B cell (primary cell): ENCODE results near the gene KRTAP21-1. TPM values are rescaled to one million over a fixed set of nuclear protein-coding genes. Genes with fewer than 3 reads are reported as not detected.

Source experiments
- ATAC-seq: fragments of 200-7000 bp; cut with Tn5 transposase; one replicate; pipeline ENCODE4 v1.10.0; 2021; ENCODE audit warnings: low read depth, mild to moderate bottlenecking, moderate number of reproducible peaks, moderate library complexity
- CTCF ChIA-PET: fragments of 350-600 bp; sonication (Branson Sonifier 250); formaldehyde crosslinking; loops from one replicate; lab custom pipeline; 2021; ENCODE audit warnings: antibody characterized with exemption, inconsistent platforms; lab: Charles Lee
- POLR2A ChIA-PET: fragments of 350-600 bp; sonication (Branson Sonifier 250); formaldehyde crosslinking; loops from one replicate; lab custom pipeline; 2021; ENCODE audit warnings: antibody characterized with exemption; lab: Charles Lee
- DNase-seq: peaks from one replicate; pipeline ENCODE4 v3.0.0; 2013
- H2AFZ ChIP-seq: 2 replicates; pipeline ENCODE4 v1.6.1; 2012; ENCODE audit warnings: mild to moderate bottlenecking, low read depth, low read length; ENCODE audit not compliant: insufficient read depth, poor library complexity, severe bottlenecking
- H3K27ac ChIP-seq, 2 donors: 1 replicate in 1 of 2; 2 replicates in 1 of 2; pipeline ENCODE4 v1.5.1; 2012 to 2013; ENCODE audit warnings: low read length in 2 of 2, mild to moderate bottlenecking in 2 of 2, moderate library complexity in 1 of 2
- H3K27me3 ChIP-seq, 4 experiments: fragments of 200-600 bp in 1 of 4; sonication (generic) in 1 of 4; replicated peaks in 1 of 4; 1 replicate in 2 of 4; 2 replicates in 2 of 4; pipeline versions ENCODE4 v1.6.1 to v1.7.0; 2013 to 2016; ENCODE audit warnings: low read length in 3 of 4, mild to moderate bottlenecking in 2 of 4, mixed read lengths in 1 of 4, moderate library complexity in 1 of 4; ENCODE audit not compliant: insufficient read depth in 4 of 4, control insufficient read depth in 3 of 4; ENCODE audit errors: control extremely low read depth in 1 of 4
- H3K36me3 ChIP-seq, 2 experiments: replicated peaks in 1 of 2; 1 replicate in 1 of 2; 2 replicates in 1 of 2; pipeline versions ENCODE4 v1.6.1 to v1.7.1; 2013; ENCODE audit warnings: low read length in 1 of 2; ENCODE audit not compliant: insufficient read depth in 2 of 2, control insufficient read depth in 1 of 2; ENCODE audit errors: control extremely low read depth in 1 of 2, extremely low read depth in 1 of 2
- H3K4me1 ChIP-seq, 2 donors: fragments of 200-600 bp in 1 of 2; sonication (generic) in 1 of 2; 1 replicate in 1 of 2; 2 replicates in 1 of 2; pipeline versions ENCODE4 v1.5.1 to v1.6.1; 2013 to 2017; ENCODE audit warnings: low read length in 2 of 2; ENCODE audit not compliant: control insufficient read depth in 2 of 2, insufficient read depth in 2 of 2
- H3K4me2 ChIP-seq: replicated peaks from 2 replicates; pipeline ENCODE3; 2012; ENCODE audit warnings: mild to moderate bottlenecking, low read depth, low read length; ENCODE audit not compliant: poor library complexity, severe bottlenecking
- H3K4me3 ChIP-seq, 5 experiments: fragments of 200-600 bp in 1 of 5; sonication (generic) in 1 of 5; 1 replicate in 3 of 5; 2 replicates in 2 of 5; pipeline versions ENCODE4 v1.5.1 to v1.7.0; 2011 to 2016; ENCODE audit warnings: low read length in 4 of 5, mild to moderate bottlenecking in 4 of 5, low read depth in 2 of 5, control low read depth in 1 of 5, moderate library complexity in 1 of 5; ENCODE audit not compliant: insufficient read depth in 1 of 5; ENCODE audit errors: control extremely low read depth in 1 of 5, extremely low read depth in 1 of 5
- H3K79me2 ChIP-seq: fragments of 200-600 bp; sonication (generic); one replicate; pipeline ENCODE4 v1.6.0; 2016; ENCODE audit warnings: low read length; ENCODE audit not compliant: control insufficient read depth, insufficient read depth
- H3K9ac ChIP-seq: fragments of 200-600 bp; sonication (generic); 2 replicates; pipeline ENCODE4 v1.6.1; 2017; ENCODE audit warnings: mild to moderate bottlenecking, low read length, moderate library complexity
- H3K9me3 ChIP-seq, 3 donors: one replicate each; pipeline versions ENCODE4 v1.6.1 to v1.7.1; 2013; ENCODE audit warnings: low read length in 2 of 3; ENCODE audit not compliant: control insufficient read depth in 2 of 3, insufficient read depth in 1 of 3; ENCODE audit errors: control extremely low read depth in 1 of 3
- H4K20me1 ChIP-seq: 2 replicates; pipeline ENCODE4 v1.6.0; 2012; ENCODE audit warnings: mild to moderate bottlenecking, low read length; ENCODE audit not compliant: insufficient read depth, control insufficient read depth, poor library complexity, severe bottlenecking
- H3K27ac Mint-ChIP-seq: one replicate; pipeline ENCODE4 v1.8.0; 2021; ENCODE audit warnings: mixed read lengths
- H3K27me3 Mint-ChIP-seq: one replicate; pipeline ENCODE4 v1.8.0; 2021; ENCODE audit warnings: mixed read lengths
- H3K4me1 Mint-ChIP-seq: one replicate; pipeline ENCODE4 v1.8.0; 2021; ENCODE audit warnings: mixed read lengths
- H3K4me3 Mint-ChIP-seq: one replicate; pipeline ENCODE4 v1.8.0; 2021; ENCODE audit warnings: mixed read lengths
- H3K9me3 Mint-ChIP-seq: one replicate; pipeline ENCODE4 v1.8.0; 2022; ENCODE audit warnings: mixed read lengths; ENCODE audit not compliant: insufficient read depth
- CTCF ChIP-seq: fragments of 200-600 bp; IDR thresholded peaks from one replicate; pipeline ENCODE4 v1.8.0; 2022; ENCODE audit warnings: antibody characterized with exemption, mild to moderate bottlenecking
- EZH2 ChIP-seq: IDR thresholded peaks from 2 replicates; pipeline ENCODE4 v1.6.1; 2012; ENCODE audit warnings: borderline replicate concordance, low read depth, mild to moderate bottlenecking, moderate library complexity, low read length; ENCODE audit not compliant: insufficient read depth, poor library complexity, severe bottlenecking
- WGBS: methylation state at CpG from one replicate; pipeline ENCODE4 v1.1.5; 2013; ENCODE audit warnings: missing lambda C conversion rate; ENCODE audit not compliant: insufficient coverage; 5-methylcytosine and 5-hydroxymethylcytosine counted together
- intact Hi-C: fragments of 100-400 bp; cut with micrococcal nuclease; formaldehyde crosslinking; loops from one replicate; pipeline ENCODE4 v1.10.0; 2022
- polyA plus RNA-seq: library from polyadenylated mRNA; depleted of rRNA; stranded (reverse); fragments of >200 nt; gene quantifications from 2 replicates; pipeline ENCODE4 v1.2.3, GENCODE V29; 2012
- total RNA-seq, 2 donors: library from RNA; stranded (reverse); fragments of 120-200 nt in 1 of 2; gene quantifications; 1 replicate in 1 of 2; 2 replicates in 1 of 2; pipeline versions ENCODE4 v1.2.3 to v1.2.4, GENCODE V29; 2013 to 2022

KRTAP21-1 gene
- total and polyA plus RNA-seq, 2 donors (not counting 1 experiment from before 2014, with no cell fraction given): not detected

DNA sequence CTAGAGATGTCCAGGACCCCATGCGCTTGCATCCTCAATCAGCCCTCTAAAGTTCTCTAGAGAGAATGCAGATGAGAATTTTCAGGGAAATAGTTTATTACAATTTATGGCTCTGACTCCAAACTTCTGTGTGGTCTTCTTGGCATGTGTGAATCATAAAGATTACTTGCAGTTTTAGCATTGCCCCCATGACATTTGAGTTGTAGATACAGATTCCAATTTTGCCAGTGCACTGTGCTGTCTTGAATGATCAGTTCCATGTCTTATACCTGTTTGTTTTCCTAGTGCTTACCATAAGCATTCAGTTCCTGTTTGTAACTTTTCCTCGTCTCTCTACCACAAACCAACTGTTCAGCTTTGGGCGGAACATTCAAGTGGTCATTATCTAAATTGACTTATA lies 41.5 kb downstream of the KRTAP21-1 start:
- intact Hi-C loops: no loop called here

DNA sequence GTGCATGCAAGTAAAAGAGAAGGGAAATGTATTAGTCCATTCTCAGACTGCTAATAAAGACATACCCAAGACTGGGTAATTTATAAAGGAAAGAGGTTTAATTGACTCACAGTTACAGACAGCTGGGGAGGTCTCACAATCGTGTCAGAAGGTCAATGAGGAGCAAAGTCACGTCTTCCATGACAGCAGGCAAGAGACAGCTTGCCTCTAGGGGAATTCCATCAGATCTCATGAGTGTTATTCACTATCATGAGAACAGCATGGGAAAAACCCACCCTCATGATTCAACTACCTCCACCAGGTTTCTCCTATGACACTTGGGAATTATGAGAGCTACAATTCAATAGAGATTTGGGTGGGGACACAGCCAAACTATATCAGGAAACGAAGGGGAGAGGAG lies 44.7 kb downstream of the KRTAP21-1 start:
- H3K4me2 ChIP-seq: no peak overlapping the region
- ChIA-PET POLR2A (no interaction called here), CTCF (no interaction called here)
- ATAC-seq (no peak), DNase-seq (no peak)
- Mint-ChIP-seq H3K27me3 (no peaks in the 10 kb centered on the region), H3K9me3 (peaks cover 3% of the 10 kb centered on the region), H3K27ac (no peak overlapping the region), H3K4me1 (no peaks in the 10 kb centered on the region), H3K4me3 (no peak overlapping the region)
- no peak overlapping the region for H3K27ac ChIP-seq
- no peaks in the 10 kb centered on the region for H3K79me2 ChIP-seq
- no peak overlapping the region for H3K4me3 ChIP-seq
- no peaks in the 10 kb centered on the region for H3K4me1 ChIP-seq
- intact Hi-C loops: no loop called here
- TF ChIP-seq CTCF (no peak), EZH2 (no peak)
- no peaks in the 10 kb centered on the region for H3K27me3 ChIP-seq
- no peak overlapping the region for H2AFZ ChIP-seq
- no peaks in the 10 kb centered on the region for H3K9me3 ChIP-seq
- H4K20me1 ChIP-seq: no peaks in the 10 kb centered on the region
- H3K9ac ChIP-seq: no peak overlapping the region
- H3K36me3 ChIP-seq: no peaks in the 10 kb centered on the region
- 30% methylated on average over 3 of the region's 3 CpGs for WGBS

More for the DNA sequence above, 41.5 kb downstream of the KRTAP21-1 start:
- no peaks in the 10 kb centered on the region for H3K9me3 ChIP-seq
- TF ChIP-seq EZH2 (no peak), CTCF (no peak)
- H3K4me3 Mint-ChIP-seq: no peak overlapping the region
- no peaks in the 10 kb centered on the region for H3K27me3 Mint-ChIP-seq
- no peaks in the 10 kb centered on the region for H3K4me1 ChIP-seq
- H3K36me3 ChIP-seq: no peaks in the 10 kb centered on the region
- ChIA-PET CTCF (no interaction called here), POLR2A (no interaction called here)
- 100% methylated on average over 1 of the region's 3 CpGs for WGBS
- H3K9ac ChIP-seq: no peak overlapping the region
- no peaks in the 10 kb centered on the region for H3K4me1 Mint-ChIP-seq
- no peak overlapping the region for H3K4me3 ChIP-seq
- H3K79me2 ChIP-seq: no peaks in the 10 kb centered on the region
- H3K9me3 Mint-ChIP-seq: peaks cover 6% of the 10 kb centered on the region
- H3K27ac ChIP-seq: no peak overlapping the region
- no peaks in the 10 kb centered on the region for H3K27me3 ChIP-seq
- DNase-seq (no peak), ATAC-seq (no peak)
- H4K20me1 ChIP-seq: no peaks in the 10 kb centered on the region
- H3K4me2 ChIP-seq: no peak overlapping the region
- no peak overlapping the region for H3K27ac Mint-ChIP-seq
- no peak overlapping the region for H2AFZ ChIP-seq
